Cardiac muscle cell (in vitro differentiated cells and primary cell): ENCODE data around the gene ACBD5. TPM values are rescaled to one million over a fixed set of nuclear protein-coding genes. Genes with fewer than 3 reads are reported as not detected.

ENCODE experiments used
- DNase-seq, 2 donors: peaks; one replicate each; pipeline versions ENCODE4 v3.0.0 to v3.0.0-alpha.2; 2010 to 2017; ENCODE audit warnings: low read depth in 1 of 2, low spot score in 1 of 2
- H3K27ac ChIP-seq: fragments of 200-600 bp; sonication (generic); 2 replicates; pipeline ENCODE4 v1.5.1; 2016
- H3K27me3 ChIP-seq: fragments of 200-600 bp; sonication (generic); 2 replicates; pipeline ENCODE4 v1.6.0; 2016; ENCODE audit warnings: control low read depth
- H3K36me3 ChIP-seq: fragments of 200-600 bp; sonication (generic); 2 replicates; pipeline ENCODE4 v1.5.1; 2016; ENCODE audit warnings: control low read depth
- H3K4me1 ChIP-seq: fragments of 200-600 bp; sonication (generic); 2 replicates; pipeline ENCODE4 v1.8.1; 2017; ENCODE audit warnings: low read depth, mild to moderate bottlenecking, mixed run types
- H3K4me3 ChIP-seq: fragments of 200-600 bp; sonication (generic); 2 replicates; pipeline ENCODE4 v1.5.1; 2016; ENCODE audit warnings: mild to moderate bottlenecking
- H3K9me3 ChIP-seq: fragments of 200-600 bp; sonication (generic); 2 replicates; pipeline ENCODE4 v1.5.1; 2017; ENCODE audit warnings: low read depth, mild to moderate bottlenecking, control low read depth
- CTCF ChIP-seq: IDR thresholded peaks from 2 replicates; pipeline ENCODE4 v1.5.1; 2012; ENCODE audit warnings: low read depth, mild to moderate bottlenecking, low read length
- polyA plus RNA-seq: library from polyadenylated mRNA; unstranded; fragments of >200 nt; fragmentation: Nextera tagmentation; extraction: Ambion mirVana; gene quantifications from 2 replicates; pipeline ENCODE4 v1.2.1, GENCODE V29; 2016
- total RNA-seq: library from RNA; depleted of rRNA; stranded (reverse); fragments of >200 nt; gene quantifications from 2 replicates; pipeline ENCODE4 v1.2.3, GENCODE V29; 2016

Gene ACBD5
- total and polyA plus RNA-seq, 2 experiments from 2014 or later = 17.8 to 27.0 TPM

- Histone ChIP-seq H3K27me3 (no peaks in the 10 kb centered on the region), H3K27ac (no peak overlapping the region), H3K36me3 (peaks cover 48% of the 10 kb centered on the region), H3K4me3 (no peak overlapping the region), H3K4me1 (peaks cover 5% of the 10 kb centered on the region), H3K9me3 (no peaks in the 10 kb centered on the region)
- TF ChIP-seq CTCF = no peak
- DNase-seq = no peak
Observed at GRCh38 chr10:27147701-27148100, 92.9 kb downstream of the ACBD5 start.

DNA sequence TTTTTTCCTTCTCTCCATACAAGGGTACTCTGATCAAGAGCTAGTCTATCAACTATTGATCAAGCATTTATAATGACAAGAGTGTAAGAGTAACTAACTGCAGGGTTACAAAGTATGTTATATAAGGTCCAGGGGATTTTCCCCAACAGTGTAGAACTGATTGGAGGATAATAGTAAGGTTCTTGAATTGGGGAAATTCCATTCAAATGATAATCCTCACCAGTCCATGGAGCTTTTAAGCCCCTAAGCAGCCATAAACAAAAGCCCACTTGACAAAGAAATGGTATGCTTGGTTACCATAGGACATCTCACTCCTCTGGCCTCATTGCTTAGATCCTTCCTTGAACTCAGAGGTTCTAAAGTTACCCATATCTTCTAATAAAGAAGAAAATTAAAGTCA, 94.7 kb downstream of the ACBD5 start:
- peaks cover 59% of the 10 kb centered on the region for H3K36me3 ChIP-seq
- TF ChIP-seq CTCF = no peak
- no peak overlapping the region for H3K27ac ChIP-seq
- H3K9me3 ChIP-seq = no peaks in the 10 kb centered on the region
- no peak overlapping the region for H3K4me3 ChIP-seq
- DNase-seq = no peak
- no peaks in the 10 kb centered on the region for H3K4me1 ChIP-seq
- no peaks in the 10 kb centered on the region for H3K27me3 ChIP-seq

Other genes with a start within 250 kb of the ACBD5 start
- gene ANKRD26, start 140.3 kb downstream of the ACBD5 start, total RNA-seq = 7.1 and 16.1 TPM in 2 replicates
- gene ANKRD26, start 140.3 kb downstream of the ACBD5 start, polyA plus RNA-seq = 25.0 and 30.9 TPM in 2 replicates
- gene YME1L1, start 86.4 kb downstream of the ACBD5 start, total RNA-seq = 54.1 and 55.1 TPM in 2 replicates
- gene YME1L1, start 86.4 kb downstream of the ACBD5 start, polyA plus RNA-seq = 76.9 and 94.1 TPM in 2 replicates
- 11.0 and 13.4 TPM in 2 replicates for gene MASTL, start 85.4 kb downstream of the ACBD5 start, total RNA-seq
- 10.8 and 11.3 TPM in 2 replicates for gene MASTL, start 85.4 kb downstream of the ACBD5 start, polyA plus RNA-seq